SK-N-MC (cell line): ENCODE measurements around the gene DTYMK.

Experiments used
- EZH2 ChIP-seq: fragments of 200-600 bp; sonication (generic); IDR thresholded peaks from one replicate; pipeline ENCODE4 v1.6.1; 2017; ENCODE audit warnings: antibody characterized with exemption
- FOXP2 ChIP-seq: optimal IDR thresholded peaks from 2 replicates; pipeline ENCODE3; 2011; ENCODE audit warnings: mild to moderate bottlenecking, moderate library complexity; ENCODE audit not compliant: insufficient read depth; ENCODE audit errors: extremely low read length, control extremely low read depth
- POLR2AphosphoS5 ChIP-seq: IDR thresholded peaks from 2 replicates; pipeline ENCODE4 v1.6.1; 2012; ENCODE audit warnings: mild to moderate bottlenecking, low read depth, low read length, borderline replicate concordance

DNA sequence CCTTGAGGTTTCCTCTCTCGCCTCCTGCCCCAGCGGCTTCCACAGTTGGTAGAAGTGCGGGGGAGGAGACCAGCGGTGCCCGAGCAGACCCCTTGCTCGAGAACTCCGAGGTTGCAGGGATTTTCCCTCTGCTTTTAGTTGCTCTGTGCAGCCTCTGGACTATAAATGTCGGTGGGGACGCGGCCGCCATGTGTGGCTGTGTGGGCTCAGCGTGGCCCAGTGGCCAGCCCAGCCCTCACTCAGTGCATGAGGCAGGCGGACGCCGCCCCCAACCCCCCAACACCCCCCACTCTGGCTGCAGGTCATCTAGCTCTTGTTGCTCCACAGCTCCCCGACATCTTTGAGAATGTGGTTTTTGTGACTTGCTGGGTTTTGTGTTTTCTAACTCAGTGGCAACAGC lies 32.5 kb upstream of the DTYMK start:
- TF ChIP-seq POLR2AphosphoS5 (no peak), EZH2 (no peak), FOXP2 (no peak)
